GM21423 (cell line): ENCODE data around the gene USP17L17.
"Not testable (repeated sequence)": the region's sequence is repeated elsewhere in the genome, so short reads cannot be mapped to it uniquely, and the experiment has no call there.

Experiments
- ATAC-seq: cut with Tn5 transposase; IDR thresholded peaks from one replicate; pipeline ENCODE4 v1.9.1; 2021; ENCODE audit warnings: mild to moderate bottlenecking, moderate library complexity; ENCODE audit not compliant: unreplicated experiment

The USP17L17 gene

DNA sequence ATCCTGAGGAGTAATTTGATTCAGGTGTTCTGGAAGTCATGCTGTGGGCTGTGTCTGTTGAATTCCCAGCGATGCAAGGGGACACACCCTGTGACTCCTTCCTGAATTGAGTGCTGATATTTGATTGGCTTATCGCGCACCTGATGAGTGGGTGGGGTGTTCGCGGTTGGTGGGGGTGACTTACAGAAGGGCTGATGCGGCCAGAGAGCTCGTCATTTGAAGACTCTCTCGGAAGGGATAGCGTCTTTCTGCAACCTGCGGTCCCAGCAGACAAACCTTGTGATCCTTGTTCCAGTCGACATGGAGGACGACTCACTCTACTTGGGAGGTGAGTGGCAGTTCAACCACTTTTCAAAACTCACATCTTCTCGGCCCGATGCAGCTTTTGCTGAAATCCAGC, at the start of gene USP17L17:
Gene USP17L17 (plus strand): TSS at position 301 of the 400 bp plus-strand sequence. CDS start 0 bp downstream, at position 301.
- not testable (repeated sequence) for ATAC-seq

DNA sequence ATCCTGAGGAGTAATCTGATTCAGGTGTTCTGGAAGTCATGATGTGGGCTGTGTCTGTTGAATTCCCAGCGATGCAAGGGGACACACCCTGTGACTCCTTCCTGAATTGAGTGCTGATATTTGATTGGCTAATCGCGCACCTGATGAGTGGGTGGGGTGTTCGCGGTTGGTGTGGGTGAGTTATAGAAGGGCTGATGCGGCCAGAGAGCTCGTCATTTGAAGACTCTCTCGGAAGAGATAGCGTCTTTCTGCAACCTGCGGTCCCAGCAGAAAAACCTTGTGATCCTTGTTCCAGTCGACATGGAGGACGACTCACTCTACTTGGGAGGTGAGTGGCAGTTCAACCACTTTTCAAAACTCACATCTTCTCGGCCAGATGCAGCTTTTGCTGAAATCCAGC, 33.3 kb upstream of the USP17L17 start, which contains the start of gene USP17L10:
Gene USP17L10 (plus strand): TSS at position 301 of the 400 bp plus-strand sequence. CDS start 0 bp downstream, at position 301.
- ATAC-seq = not testable (repeated sequence)

- ATAC-seq = not testable (repeated sequence)
These were observed 29.0 kb upstream of the USP17L17 start for GRCh38 chr4:9214701-9215100.

- ATAC-seq = not testable (repeated sequence)
These were observed 28.6 kb upstream of the USP17L17 start, which contains the start of gene USP17L11 for GRCh38 chr4:9215105-9215504. TSS of gene USP17L11 (plus strand) at chr4:9215405. CDS start at chr4:9215405, 0 bp downstream.

DNA sequence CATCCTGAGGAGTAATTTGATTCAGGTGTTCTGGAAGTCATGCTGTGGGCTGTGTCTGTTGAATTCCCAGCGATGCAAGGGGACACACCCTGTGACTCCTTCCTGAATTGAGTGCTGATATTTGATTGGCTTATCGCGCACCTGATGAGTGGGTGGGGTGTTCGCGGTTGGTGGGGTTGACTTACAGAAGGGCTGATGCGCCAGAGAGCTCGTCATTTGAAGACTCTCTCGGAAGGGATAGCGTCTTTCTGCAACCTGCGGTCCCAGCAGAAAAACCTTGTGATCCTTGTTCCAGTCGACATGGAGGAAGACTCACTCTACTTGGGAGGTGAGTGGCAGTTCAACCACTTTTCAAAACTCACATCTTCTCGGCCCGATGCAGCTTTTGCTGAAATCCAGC, 23.8 kb upstream of the USP17L17 start, which contains the start of gene USP17L12:
Gene USP17L12 (plus strand): TSS at position 301 of the 400 bp plus-strand sequence. CDS start 0 bp downstream, at position 301.
- ATAC-seq = not testable (repeated sequence)

DNA sequence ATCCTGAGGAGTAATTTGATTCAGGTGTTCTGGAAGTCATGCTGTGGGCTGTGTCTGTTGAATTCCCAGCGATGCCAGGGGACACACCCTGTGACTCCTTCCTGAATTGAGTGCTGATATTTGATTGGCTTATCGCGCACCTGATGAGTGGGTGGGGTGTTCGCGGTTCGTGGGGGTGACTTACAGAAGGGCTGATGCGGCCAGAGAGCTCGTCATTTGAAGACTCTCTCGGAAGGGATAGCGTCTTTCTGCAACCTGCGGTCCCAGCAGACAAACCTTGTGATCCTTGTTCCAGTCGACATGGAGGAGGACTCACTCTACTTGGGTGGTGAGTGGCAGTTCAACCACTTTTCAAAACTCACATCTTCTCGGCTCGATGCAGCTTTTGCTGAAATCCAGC, 19.1 kb upstream of the USP17L17 start, which contains the start of gene USP17L13:
Gene USP17L13 (plus strand): TSS at position 301 of the 400 bp plus-strand sequence. CDS start 0 bp downstream, at position 301.
- not testable (repeated sequence) for ATAC-seq

DNA sequence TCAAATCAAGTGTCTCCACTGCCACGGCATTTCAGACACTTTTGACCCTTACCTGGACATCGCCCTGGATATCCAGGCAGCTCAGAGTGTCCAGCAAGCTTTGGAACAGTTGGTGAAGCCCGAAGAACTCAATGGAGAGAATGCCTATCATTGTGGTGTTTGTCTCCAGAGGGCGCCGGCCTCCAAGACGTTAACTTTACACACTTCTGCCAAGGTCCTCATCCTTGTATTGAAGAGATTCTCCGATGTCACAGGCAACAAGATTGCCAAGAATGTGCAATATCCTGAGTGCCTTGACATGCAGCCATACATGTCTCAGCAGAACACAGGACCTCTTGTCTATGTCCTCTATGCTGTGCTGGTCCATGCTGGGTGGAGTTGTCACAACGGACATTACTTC, 13.4 kb upstream of the USP17L17 start:
- not testable (repeated sequence) for ATAC-seq

DNA sequence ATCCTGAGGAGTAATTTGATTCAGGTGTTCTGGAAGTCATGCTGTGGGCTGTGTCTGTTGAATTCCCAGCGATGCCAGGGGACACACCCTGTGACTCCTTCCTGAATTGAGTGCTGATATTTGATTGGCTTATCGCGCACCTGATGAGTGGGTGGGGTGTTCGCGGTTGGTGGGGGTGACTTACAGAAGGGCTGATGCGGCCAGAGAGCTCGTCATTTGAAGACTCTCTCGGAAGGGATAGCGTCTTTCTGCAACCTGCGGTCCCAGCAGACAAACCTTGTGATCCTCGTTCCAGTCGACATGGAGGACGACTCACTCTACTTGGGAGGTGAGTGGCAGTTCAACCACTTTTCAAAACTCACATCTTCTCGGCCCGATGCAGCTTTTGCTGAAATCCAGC, 9.6 kb upstream of the USP17L17 start, which contains the start of gene USP17L15:
Gene USP17L15 (plus strand): TSS at position 301 of the 400 bp plus-strand sequence. CDS start 0 bp downstream, at position 301.
- not testable (repeated sequence) for ATAC-seq

GRCh38 chr4:9238461-9238860, 5.2 kb upstream of the USP17L17 start:
- ATAC-seq = not testable (repeated sequence)

GRCh38 chr4:9247953-9248680, 4.4 kb downstream of the USP17L17 start, which contains the start of gene USP17L18:
TSS of gene USP17L18 (plus strand) at chr4:9248630. CDS start at chr4:9248630, 0 bp downstream.
- ATAC-seq = not testable (repeated sequence)

- ATAC-seq = not testable (repeated sequence)
These were observed 9.4 kb downstream of the USP17L17 start, which contains the start of gene USP17L19 for GRCh38 chr4:9253078-9253477. TSS of gene USP17L19 (plus strand) at chr4:9253378. CDS start at chr4:9253378, 0 bp downstream.

DNA sequence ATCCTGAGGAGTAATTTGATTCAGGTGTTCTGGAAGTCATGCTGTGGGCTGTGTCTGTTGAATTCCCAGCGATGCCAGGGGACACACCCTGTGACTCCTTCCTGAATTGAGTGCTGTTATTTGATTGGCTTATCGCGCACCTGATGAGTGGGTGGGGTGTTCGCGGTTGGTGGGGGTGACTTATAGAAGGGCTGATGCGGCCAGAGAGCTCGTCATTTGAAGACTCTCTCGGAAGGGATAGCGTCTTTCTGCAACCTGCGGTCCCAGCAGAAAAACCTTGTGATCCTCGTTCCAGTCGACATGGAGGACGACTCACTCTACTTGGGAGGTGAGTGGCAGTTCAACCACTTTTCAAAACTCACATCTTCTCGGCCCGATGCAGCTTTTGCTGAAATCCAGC, 14.1 kb downstream of the USP17L17 start, which contains the start of gene USP17L20:
Gene USP17L20 (plus strand): TSS at position 301 of the 400 bp plus-strand sequence. CDS start 0 bp downstream, at position 301.
- ATAC-seq = not testable (repeated sequence)

- not testable (repeated sequence) for ATAC-seq
These were observed 18.9 kb downstream of the USP17L17 start, which contains the start of gene USP17L21 for GRCh38 chr4:9262572-9262971. TSS of gene USP17L21 (plus strand) at chr4:9262872. CDS start at chr4:9262872, 0 bp downstream.

GRCh38 chr4:9267319-9267718, 23.6 kb downstream of the USP17L17 start, which contains the start of gene USP17L22:
TSS of gene USP17L22 (plus strand) at chr4:9267619. CDS start at chr4:9267619, 0 bp downstream.
- ATAC-seq = not testable (repeated sequence)

DNA sequence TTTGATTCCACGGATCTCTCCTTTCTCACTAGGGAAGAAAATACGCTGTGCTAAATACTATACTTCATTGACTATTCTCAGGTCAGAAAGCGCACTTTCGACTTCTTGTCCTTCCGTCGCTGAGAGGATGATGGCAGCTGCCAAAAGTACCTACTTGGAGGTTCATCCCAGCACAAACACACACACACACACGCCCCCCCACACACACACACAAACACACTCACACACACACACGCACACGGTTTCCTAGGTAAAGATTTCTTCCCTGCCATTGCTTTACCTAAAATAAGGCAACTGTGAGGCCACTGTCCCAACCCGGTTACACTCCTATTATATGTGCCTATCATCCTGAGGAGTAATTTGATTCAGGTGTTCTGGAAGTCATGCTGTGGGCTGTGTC, 28.0 kb downstream of the USP17L17 start:
- not testable (repeated sequence) for ATAC-seq
